HepG2 (cell line): ENCODE results near the gene EHBP1. TPM values are rescaled to one million over a fixed set of nuclear protein-coding genes. Genes with fewer than 3 reads are reported as not detected.

ENCODE experiments used
- ASH2L ChIP-seq: fragments of 300-600, 200-600 bp; sonication (generic); IDR thresholded peaks from 2 replicates; pipeline ENCODE4 v1.7.0; 2017; ENCODE audit warnings: low read depth, mild to moderate bottlenecking, moderate library complexity, mixed read lengths, low read length; ENCODE audit not compliant: insufficient read length
- FOXK1 ChIP-seq: sonication (generic); formaldehyde crosslinking; IDR thresholded peaks from 2 replicates; pipeline ENCODE4 v1.4.0; 2020; ENCODE audit warnings: low read depth, missing genetic modification reagents, borderline replicate concordance
- HDAC1 ChIP-seq: sonication (generic); formaldehyde crosslinking; IDR thresholded peaks from 2 replicates; pipeline ENCODE4 v1.5.1; 2020; ENCODE audit warnings: mild to moderate bottlenecking, missing genetic modification reagents
- IKZF4 ChIP-seq: sonication (generic); formaldehyde crosslinking; IDR thresholded peaks from 2 replicates; pipeline ENCODE4 v1.5.1; 2020; ENCODE audit warnings: borderline replicate concordance, mild to moderate bottlenecking, low read depth, missing genetic modification reagents; ENCODE audit errors: not compliant biosample characterization
- MZF1 ChIP-seq: sonication (generic); formaldehyde crosslinking; IDR thresholded peaks from 2 replicates; pipeline ENCODE4 v1.8.1; 2023; ENCODE audit warnings: mild to moderate bottlenecking, missing genetic modification reagents, borderline replicate concordance
- SOX13 ChIP-seq, 3 experiments: fragments of 450-650 bp in 1 of 3; sonication (generic) in 1 of 3; formaldehyde crosslinking in 1 of 3; IDR thresholded peaks in 2 of 3; conservative IDR thresholded peaks in 1 of 3; 2 replicates each; pipeline versions ENCODE4 v1.5.0 to v1.6.1; 2016 to 2020; ENCODE audit warnings: antibody characterized with exemption in 1 of 3, mild to moderate bottlenecking in 1 of 3, missing compliant biosample characterization in 1 of 3, missing genetic modification reagents in 1 of 3, moderate library complexity in 1 of 3
- SUZ12 ChIP-seq: fragments of 150-350 bp; IDR thresholded peaks from 2 replicates; pipeline ENCODE4 v1.6.1; 2014; ENCODE audit warnings: low read depth, low read length
- TMF1 ChIP-seq: sonication (generic); formaldehyde crosslinking; IDR thresholded peaks from 2 replicates; pipeline ENCODE4 v1.8.1; 2022; ENCODE audit warnings: low read depth, missing genetic modification reagents
- ZNF230 ChIP-seq: sonication (generic); formaldehyde crosslinking; IDR thresholded peaks from 2 replicates; pipeline ENCODE4 v1.4.0; 2020; ENCODE audit warnings: mild to moderate bottlenecking, missing genetic modification reagents
- ZNF33A ChIP-seq: sonication (generic); formaldehyde crosslinking; IDR thresholded peaks from 2 replicates; pipeline ENCODE4 v1.5.1; 2020; ENCODE audit warnings: missing genetic modification reagents, mild to moderate bottlenecking, moderate library complexity, borderline replicate concordance
- ZNF460 ChIP-seq: sonication (generic); formaldehyde crosslinking; IDR thresholded peaks from 2 replicates; pipeline ENCODE4 v1.5.1; 2020; ENCODE audit warnings: missing genetic modification reagents, mild to moderate bottlenecking, borderline replicate concordance
- ZNF720 ChIP-seq: sonication (generic); formaldehyde crosslinking; IDR thresholded peaks from 2 replicates; pipeline ENCODE4 v1.4.0; 2020; ENCODE audit warnings: missing genetic modification reagents
- ZNF768 ChIP-seq: sonication (generic); formaldehyde crosslinking; IDR thresholded peaks from 2 replicates; pipeline ENCODE4 v1.4.0; 2020; ENCODE audit warnings: missing genetic modification reagents
- polyA plus RNA-seq, 8 experiments: library from polyadenylated mRNA; depleted of rRNA in 3 of 8; stranded (reverse) in 7 of 8; unstranded in 1 of 8; fragments of >200 nt; fragmentation: Illumina TruSeq in 4 of 8; extraction: Trizol in 4 of 8; gene quantifications; 2 replicates each; pipeline versions ENCODE4 v1.2.1 to v1.2.3, GENCODE V29; 2011 to 2016; ENCODE audit warnings: low read depth in 4 of 8, missing spikeins in 1 of 8, mixed read lengths in 1 of 8; ENCODE audit not compliant: insufficient read depth in 1 of 8
- total RNA-seq, 5 experiments: library from RNA; depleted of rRNA; stranded (reverse); fragments of >200 nt; fragmentation: Illumina TruSeq; extraction: Trizol; gene quantifications; 2 replicates each; pipeline ENCODE4 v1.2.3, GENCODE V29; 2016; ENCODE audit warnings: low read depth in 1 of 5
- TF ChIP-seq, protein P1 (sequence below): sonication (generic); formaldehyde crosslinking; IDR thresholded peaks from 2 replicates; pipeline ENCODE4; 2020; ENCODE audit warnings: missing genetic modification reagents, mild to moderate bottlenecking, borderline replicate concordance
- TF ChIP-seq, protein P2 (sequence below): IDR thresholded peaks from 2 replicates; pipeline ENCODE4 v1.6.1; 2016; ENCODE audit warnings: mild to moderate bottlenecking
- TF ChIP-seq, protein P3 (sequence below): sonication (generic); formaldehyde crosslinking; IDR thresholded peaks from 2 replicates; pipeline ENCODE4 v1.4.0; 2020; ENCODE audit warnings: missing genetic modification reagents, borderline replicate concordance
- TF ChIP-seq, protein P4 (sequence below): sonication (generic); formaldehyde crosslinking; IDR thresholded peaks from 2 replicates; pipeline ENCODE4 v1.5.0; 2020; ENCODE audit warnings: missing genetic modification reagents, mild to moderate bottlenecking, borderline replicate concordance
- TF ChIP-seq, protein P5 (sequence below): sonication (generic); formaldehyde crosslinking; conservative IDR thresholded peaks from 2 replicates; pipeline ENCODE4 v1.8.0; 2022; ENCODE audit warnings: mild to moderate bottlenecking, moderate library complexity, missing genetic modification reagents

The EHBP1 gene
- total and polyA plus RNA-seq, 2 of the 13 experiments (the other 11 are each of a cell fraction or from before 2014, with no cell fraction given) = 93.5 to 146 TPM

DNA sequence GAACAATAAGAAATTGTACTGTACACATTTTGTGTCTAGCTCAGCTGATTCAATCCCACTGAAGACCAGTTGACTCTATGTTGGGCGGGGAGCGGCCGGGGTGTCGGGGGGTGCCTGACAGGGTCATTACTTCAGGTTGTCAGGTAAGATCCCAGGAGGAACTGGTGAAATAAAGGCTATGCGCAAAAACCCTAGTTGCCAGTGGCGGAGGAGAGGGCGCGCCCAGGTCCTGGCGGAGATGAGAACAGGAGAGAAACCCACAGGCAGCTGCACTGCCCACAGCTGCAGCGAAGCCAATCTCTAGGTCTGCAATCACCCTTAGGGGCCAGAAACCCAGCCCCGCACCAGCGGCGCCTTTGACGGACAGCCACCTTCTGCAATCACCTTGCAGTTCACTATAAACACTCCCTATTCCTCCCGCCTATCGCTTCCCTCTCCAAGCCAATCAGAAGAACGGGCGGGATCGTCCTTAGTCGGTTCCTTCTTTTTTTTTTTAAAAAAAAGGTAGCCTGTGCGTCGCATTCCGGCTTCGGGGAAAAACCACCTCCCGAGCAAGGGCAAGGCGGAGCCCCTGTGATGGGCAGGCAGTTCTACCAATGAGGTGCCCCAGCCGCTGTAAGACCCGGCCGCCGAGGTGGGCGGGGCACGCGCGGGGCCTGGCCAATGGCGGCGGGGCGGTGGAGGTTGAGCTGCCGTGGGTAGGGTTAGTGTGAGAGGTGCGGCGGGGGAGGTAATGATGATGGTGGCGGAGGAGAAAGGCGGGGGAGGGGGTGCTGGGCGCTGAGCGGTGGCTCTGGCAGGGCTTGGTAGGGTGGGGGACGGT is at the start of gene EHBP1 (continued):
- TF ChIP-seq, protein P1, sequence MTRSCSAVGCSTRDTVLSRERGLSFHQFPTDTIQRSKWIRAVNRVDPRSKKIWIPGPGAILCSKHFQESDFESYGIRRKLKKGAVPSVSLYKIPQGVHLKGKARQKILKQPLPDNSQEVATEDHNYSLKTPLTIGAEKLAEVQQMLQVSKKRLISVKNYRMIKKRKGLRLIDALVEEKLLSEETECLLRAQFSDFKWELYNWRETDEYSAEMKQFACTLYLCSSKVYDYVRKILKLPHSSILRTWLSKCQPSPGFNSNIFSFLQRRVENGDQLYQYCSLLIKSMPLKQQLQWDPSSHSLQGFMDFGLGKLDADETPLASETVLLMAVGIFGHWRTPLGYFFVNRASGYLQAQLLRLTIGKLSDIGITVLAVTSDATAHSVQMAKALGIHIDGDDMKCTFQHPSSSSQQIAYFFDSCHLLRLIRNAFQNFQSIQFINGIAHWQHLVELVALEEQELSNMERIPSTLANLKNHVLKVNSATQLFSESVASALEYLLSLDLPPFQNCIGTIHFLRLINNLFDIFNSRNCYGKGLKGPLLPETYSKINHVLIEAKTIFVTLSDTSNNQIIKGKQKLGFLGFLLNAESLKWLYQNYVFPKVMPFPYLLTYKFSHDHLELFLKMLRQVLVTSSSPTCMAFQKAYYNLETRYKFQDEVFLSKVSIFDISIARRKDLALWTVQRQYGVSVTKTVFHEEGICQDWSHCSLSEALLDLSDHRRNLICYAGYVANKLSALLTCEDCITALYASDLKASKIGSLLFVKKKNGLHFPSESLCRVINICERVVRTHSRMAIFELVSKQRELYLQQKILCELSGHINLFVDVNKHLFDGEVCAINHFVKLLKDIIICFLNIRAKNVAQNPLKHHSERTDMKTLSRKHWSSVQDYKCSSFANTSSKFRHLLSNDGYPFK = peak; percentile 36; the same call in 1 of the 2 replicates
- TF ChIP-seq, protein P2, sequence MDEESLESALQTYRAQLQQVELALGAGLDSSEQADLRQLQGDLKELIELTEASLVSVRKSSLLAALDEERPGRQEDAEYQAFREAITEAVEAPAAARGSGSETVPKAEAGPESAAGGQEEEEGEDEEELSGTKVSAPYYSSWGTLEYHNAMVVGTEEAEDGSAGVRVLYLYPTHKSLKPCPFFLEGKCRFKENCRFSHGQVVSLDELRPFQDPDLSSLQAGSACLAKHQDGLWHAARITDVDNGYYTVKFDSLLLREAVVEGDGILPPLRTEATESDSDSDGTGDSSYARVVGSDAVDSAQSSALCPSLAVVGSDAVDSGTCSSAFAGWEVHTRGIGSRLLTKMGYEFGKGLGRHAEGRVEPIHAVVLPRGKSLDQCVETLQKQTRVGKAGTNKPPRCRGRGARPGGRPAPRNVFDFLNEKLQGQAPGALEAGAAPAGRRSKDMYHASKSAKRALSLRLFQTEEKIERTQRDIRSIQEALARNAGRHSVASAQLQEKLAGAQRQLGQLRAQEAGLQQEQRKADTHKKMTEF = peak; percentile 80
- TF ChIP-seq ZNF720 (CRISPR knock-in tag) = no peak
- 0 out of 2 replicates have a peak, but pooled peaks have one; percentile 38 for TF ChIP-seq ZNF33A (CRISPR knock-in tag)
- no peak; the same call in 1 of the 2 replicates for TF ChIP-seq SOX13 (IDR thresholded peaks at IDR 0.05)
- TF ChIP-seq SOX13 (CRISPR knock-in tag; conservative IDR thresholded peaks at IDR 0.05 in 1 of 2, IDR thresholded peaks at IDR 0.05 in 1 of 2) = no peak; a peak in 1 of 4 replicates
- no peak for TF ChIP-seq ZNF230 (CRISPR knock-in tag)
- TF ChIP-seq FOXK1 (CRISPR knock-in tag) = peak; percentile 100
- TF ChIP-seq, protein P3, sequence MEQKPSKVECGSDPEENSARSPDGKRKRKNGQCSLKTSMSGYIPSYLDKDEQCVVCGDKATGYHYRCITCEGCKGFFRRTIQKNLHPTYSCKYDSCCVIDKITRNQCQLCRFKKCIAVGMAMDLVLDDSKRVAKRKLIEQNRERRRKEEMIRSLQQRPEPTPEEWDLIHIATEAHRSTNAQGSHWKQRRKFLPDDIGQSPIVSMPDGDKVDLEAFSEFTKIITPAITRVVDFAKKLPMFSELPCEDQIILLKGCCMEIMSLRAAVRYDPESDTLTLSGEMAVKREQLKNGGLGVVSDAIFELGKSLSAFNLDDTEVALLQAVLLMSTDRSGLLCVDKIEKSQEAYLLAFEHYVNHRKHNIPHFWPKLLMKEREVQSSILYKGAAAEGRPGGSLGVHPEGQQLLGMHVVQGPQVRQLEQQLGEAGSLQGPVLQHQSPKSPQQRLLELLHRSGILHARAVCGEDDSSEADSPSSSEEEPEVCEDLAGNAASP (CRISPR knock-in tag) = no peak
- TF ChIP-seq ZNF768 = peak; percentile 57; the same call in 1 of the 2 replicates
- TF ChIP-seq MZF1 = no peak
- TF ChIP-seq TMF1 (CRISPR knock-in tag) = no peak
- TF ChIP-seq IKZF4 (CRISPR knock-in tag) = peak; percentile 86
- TF ChIP-seq, protein P4, sequence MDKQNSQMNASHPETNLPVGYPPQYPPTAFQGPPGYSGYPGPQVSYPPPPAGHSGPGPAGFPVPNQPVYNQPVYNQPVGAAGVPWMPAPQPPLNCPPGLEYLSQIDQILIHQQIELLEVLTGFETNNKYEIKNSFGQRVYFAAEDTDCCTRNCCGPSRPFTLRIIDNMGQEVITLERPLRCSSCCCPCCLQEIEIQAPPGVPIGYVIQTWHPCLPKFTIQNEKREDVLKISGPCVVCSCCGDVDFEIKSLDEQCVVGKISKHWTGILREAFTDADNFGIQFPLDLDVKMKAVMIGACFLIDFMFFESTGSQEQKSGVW (CRISPR knock-in tag) = no peak
- no peak; the same call in none of the 2 replicates for TF ChIP-seq HDAC1 (CRISPR knock-in tag)
- no peak for TF ChIP-seq SUZ12
- no peak; the same call in 1 of the 2 replicates for TF ChIP-seq ZNF460 (CRISPR knock-in tag)
- peak; percentile 79 for TF ChIP-seq ASH2L
- TF ChIP-seq, protein P5, sequence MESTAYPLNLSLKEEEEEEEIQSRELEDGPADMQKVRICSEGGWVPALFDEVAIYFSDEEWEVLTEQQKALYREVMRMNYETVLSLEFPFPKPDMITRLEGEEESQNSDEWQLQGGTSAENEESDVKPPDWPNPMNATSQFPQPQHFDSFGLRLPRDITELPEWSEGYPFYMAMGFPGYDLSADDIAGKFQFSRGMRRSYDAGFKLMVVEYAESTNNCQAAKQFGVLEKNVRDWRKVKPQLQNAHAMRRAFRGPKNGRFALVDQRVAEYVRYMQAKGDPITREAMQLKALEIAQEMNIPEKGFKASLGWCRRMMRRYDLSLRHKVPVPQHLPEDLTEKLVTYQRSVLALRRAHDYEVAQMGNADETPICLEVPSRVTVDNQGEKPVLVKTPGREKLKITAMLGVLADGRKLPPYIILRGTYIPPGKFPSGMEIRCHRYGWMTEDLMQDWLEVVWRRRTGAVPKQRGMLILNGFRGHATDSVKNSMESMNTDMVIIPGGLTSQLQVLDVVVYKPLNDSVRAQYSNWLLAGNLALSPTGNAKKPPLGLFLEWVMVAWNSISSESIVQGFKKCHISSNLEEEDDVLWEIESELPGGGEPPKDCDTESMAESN (CRISPR knock-in tag) = peak; percentile 50; the same call in 1 of the 2 replicates
